DMS 273 treated with DMSO at 0.1 percent for 48 hours (cell line): Measurements from ENCODE around the gene UNC13B.
"Not testable (repeated sequence)": the region's sequence is repeated elsewhere in the genome, so short reads cannot be mapped to it uniquely, and the experiment has no call there.

Source experiments
- DNase-seq: peaks from one replicate; lab custom pipeline; 2025; lab: John Stamatoyannopoulos, UW

The UNC13B gene

DNA sequence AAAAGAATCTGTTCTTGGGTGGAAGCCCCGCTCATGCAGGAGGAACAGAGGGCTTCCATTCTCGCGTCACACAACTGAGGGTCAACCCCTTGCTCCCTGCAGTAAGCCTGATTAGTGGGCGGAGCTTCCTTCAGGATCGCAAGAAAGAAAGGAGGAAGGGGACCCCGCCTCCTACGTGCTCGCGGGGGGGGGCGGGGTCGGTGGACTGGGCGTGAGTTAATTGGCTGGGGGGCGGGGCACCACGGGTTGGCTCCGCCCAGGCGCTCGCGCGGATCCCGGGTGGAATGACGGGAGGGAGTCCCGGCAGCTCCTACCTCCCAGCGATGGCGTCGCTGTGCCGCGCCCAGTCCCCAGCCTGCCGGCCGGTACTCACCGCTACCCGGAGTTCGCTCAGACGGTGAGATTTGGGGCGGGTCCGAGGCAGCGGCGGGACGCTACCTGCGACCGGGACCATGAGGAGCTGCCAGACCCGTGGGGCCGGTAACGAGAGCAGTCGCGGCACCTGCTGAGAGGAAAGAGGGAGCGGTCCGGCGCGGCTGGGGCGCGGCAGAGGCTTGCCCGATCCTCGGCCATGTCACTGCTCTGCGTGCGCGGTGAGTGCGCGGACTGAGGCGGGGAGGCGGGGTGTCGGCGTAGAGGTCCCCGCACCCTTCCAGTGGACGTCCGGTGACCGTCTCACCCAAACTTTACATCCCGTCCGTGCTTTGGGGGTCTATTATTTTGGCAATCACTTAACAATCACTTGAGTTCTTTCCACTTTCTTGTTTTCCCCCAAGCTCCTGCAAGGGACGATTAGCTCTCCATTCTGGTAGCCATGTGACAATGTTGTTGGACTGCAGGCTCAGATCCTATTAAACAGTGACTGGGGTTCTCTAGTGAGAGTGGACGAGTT is at the start of gene UNC13B:
Gene UNC13B (plus strand): TSS at position 297 of the 892 bp plus-strand sequence. CDS start 275 bp downstream, at position 572.
- DNase-seq: peak; percentile 78

DNA sequence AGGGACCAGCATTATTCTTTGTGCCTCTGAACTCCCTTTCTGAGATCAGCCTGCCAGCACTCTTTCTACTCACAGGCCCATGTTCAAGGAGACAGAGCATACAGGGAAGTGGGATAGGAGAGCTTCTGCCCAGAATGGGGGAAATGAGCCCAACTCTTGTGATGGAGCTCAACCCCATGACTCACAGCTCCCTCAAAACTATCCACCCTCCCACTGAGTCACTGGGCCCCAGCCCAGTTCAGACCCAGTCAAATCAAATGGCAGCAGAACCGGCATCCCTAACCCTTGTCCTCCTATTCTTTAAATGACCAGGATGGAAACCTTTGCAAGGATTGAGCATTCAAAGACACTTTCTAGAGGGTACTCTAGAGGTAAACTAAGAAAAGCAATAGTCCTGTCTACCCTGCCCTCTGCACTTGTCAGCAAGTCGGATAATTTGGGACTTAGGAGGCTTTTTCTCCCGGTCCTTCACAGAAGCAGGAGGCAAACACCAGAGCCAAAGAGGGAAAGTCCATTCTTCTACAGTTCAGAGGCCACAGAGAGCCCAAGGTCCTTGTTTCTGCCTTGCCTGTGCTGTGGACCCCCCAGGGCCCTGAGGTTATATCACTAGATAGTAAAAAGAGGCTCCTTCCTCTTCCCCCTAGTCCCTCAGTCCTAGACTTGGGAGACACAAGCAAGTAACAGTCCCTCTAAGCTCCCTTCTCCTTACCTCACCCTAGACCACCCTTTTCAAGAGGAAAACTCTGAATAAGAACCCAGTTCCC is 49.4 kb upstream of the UNC13B start:
- no peak for DNase-seq

DNA sequence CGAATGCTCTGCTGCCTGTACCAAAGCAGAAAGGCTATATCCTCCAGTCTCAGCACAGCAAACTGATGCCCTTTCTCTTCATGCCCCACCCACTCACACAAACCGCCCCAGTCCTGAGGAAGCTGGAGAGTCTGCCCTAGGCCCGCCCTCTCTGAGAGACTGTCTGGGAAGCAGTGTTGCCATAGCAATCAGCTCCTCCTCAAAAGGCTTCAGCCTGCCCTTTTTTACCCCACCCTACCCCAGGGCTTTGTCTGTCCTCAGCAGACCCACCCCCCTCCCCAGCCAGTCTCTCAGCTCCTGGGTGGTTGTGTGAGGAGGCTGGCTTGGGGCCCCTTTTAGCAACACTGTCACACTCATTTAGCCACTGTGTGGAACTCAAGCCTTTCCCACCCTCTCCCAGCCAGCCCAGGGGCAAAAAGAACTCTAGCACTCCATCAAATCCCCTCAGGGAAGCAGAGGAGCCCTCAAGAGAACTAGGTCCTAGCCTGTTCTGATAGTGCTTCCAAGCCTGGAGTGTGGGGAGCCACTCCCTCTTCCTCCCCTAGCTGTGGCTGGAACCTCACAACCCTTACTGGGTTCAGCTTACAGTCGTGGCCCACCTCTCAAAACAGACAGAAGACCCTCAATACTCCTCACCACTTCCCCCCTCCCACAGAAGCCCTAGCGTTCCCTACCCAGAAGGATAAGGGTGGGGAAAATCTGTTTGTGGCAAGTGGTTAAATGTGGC is 47.5 kb upstream of the UNC13B start:
- peak; percentile 74 for DNase-seq

DNA sequence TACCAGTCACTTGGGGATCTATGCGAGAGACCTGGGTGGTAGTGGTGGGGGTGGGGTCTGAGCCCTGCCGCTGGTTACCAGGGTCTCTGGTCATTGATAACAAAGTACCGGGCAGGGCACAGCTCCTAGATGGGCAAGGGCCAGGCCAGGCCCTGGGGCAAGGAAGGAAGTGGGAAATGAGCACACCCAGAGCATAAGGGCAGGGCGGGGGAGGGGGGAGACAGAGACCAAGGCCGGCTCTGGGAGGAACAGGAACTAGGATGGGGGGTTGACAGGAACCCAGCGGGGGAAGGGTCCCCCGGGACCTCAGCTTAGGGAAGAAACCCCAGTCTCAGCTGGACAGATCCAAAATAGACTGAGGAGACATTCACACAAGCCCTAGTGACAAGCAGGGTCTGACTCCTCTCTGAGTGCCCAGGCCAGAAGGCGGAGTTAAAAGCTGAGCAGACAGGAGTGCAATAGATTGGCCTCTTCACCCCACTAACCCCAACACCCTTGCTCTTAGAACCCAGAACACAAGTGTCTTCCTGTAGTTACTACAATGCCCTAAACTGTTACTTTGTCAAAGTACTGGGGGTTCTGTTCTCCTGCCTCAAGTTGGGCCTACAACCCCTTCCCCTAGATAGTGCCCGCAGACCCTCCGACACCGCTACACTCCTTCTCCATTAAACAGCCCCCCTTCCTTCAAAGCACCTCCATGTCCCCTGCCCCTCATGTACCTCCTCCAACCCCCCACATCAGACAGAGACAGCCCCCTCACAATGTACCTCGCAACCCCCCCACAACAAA is 46.8 kb upstream of the UNC13B start:
- no peak for DNase-seq

DNA sequence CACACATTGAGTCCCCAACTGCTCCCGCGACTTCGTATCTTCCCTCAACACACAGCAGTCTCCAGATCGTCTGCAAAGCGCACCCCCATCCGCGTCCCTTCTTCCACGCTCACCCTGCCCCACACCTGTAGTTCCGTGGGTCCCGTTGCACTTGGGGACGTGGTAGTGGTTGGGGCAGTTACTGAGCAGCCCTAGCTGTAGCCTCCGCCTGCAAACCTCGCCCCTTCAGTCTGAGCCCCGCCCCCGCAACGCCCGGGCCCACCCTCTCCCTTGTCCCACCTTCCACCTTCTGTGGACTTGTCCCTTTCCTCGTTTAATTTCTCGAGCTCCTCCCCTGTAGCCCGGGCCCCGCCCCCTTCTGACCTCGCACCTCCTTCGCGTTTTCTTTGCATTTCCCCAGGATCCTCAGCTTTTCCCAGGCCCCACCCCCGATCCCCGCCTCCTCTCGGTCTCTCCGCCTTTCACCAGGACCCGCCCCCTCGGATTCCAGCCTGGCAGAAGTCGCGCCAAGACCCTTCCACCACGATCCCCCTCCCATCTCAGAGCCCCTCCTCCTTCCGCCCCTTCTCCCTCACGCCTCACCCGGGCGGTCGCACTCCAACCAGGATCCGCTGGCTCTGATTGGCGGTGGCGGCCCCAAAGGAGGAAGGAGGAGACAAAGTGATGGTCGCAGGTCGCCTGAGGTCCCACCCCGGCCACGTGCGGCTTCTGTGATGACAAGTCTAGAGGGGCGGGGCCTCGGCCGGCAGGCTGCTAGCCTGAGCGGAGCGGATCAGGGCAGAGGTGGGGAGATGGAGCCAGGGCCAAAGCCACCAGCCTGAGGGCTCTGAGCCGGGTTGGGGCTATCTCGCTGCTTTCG is 45.9 kb upstream of the UNC13B start, which contains the start of gene ATOSB:
Gene ATOSB (minus strand): TSS at position 183 of the 859 bp plus-strand sequence. CDS start 7,588 bp downstream, outside the sequence.
- peak; percentile 89 for DNase-seq

DNA sequence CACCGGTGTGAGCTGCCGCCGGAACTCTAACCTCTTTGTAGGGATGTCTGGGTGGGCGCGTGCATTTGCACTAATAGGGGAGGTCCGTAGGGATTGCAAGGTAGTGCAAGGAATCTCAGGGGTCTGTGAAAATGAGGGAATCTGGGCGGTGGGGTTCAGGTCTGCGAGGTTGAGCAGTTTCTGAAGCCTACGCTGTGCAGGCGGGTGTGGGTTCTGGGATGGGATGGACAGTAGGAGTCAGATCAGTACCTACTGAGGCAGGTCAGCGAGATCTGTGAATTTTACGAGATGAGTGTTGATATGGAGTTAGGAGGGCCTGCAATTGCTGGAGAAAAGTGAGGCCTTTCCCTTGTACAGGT is 45.3 kb upstream of the UNC13B start:
- DNase-seq: no peak

DNA sequence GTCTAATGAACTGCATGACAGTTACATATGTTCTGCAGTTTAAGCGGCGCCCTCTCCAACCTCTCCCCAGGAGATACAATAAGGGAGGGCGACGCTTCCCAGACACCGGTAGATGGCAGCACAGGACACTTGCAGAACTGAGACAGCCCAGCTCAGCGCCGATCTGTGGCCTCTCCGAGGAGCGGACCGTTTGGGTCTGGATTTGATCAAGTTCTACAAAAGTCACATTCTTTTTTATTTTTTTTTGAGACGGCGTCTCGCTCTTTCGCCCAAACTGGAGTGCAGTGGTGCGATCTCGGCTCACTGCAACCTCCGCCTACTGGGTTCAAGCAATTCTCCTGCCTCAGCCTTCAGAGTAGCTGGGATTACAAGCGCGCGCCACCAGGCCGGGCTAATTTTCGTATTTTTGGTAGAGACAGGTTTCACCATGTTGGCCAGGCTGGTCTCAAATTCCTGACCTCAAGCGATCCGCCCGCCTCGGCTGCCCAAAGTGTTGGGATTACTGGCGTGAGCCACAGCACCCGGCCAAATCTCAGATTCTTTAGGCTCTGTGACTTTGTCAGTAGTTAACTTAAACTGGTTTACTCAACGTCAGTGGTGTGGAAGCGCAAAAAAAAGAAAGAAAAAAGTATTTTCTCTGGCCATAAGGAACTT is 44.8 kb upstream of the UNC13B start:
- peak; percentile 73 for DNase-seq

DNA sequence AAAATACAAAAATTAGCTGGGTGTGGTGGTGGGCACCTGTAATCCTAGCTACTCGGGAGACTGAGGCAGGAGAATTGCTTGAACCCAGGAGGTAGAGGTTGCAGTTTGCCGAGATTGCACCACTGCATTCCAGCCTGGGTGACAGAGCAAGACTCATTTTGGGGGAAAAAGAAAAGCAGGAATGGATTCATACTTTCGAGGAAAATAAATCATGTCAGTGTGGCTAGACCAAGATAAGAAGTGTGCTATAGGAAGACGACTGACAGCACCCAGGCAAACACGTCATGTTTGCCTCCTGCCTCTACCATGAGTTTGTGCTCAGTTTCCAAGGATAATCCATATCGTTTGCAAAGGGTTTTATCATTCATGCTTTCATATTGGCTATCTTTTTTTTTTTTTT is 26.9 kb upstream of the UNC13B start:
- DNase-seq: no peak

DNA sequence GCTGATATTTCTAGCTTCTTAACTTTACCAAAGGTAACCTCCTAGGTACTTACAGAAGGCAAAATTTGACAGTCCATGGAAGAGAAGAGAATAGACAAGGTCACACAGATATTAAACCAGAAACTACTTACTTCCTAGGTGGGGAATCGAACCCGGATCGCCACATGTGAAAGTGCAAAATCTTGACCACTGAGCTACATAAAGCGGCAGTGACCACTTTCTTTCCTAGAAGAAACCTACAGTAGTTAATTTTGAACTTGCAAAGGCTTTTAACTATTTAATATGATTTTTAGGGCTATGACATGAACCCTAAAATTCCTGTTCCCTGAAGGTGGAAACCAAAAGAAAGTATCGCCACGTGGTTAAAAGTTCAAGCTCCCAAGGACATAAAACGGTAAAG is 25.8 kb upstream of the UNC13B start:
- DNase-seq: no peak

DNA sequence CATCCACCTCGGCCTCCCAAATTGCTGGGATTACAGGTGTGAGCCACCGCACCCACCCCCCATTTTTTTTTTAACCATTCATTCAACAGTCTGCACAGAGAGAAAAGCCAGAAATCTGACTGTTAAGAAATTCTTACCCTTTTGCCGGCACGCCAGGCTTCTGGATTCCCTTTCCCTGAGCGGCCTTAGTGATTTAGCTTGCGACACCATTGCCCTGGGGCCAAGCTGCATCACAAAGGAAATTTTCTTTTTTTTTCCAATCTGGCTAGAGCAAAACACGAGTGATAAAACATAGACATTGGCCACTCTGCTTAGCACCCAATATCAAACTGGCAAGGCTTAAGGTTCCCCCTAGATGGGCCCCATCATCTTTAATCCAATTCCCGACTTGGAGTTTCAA is 24.9 kb upstream of the UNC13B start:
- no peak for DNase-seq

DNA sequence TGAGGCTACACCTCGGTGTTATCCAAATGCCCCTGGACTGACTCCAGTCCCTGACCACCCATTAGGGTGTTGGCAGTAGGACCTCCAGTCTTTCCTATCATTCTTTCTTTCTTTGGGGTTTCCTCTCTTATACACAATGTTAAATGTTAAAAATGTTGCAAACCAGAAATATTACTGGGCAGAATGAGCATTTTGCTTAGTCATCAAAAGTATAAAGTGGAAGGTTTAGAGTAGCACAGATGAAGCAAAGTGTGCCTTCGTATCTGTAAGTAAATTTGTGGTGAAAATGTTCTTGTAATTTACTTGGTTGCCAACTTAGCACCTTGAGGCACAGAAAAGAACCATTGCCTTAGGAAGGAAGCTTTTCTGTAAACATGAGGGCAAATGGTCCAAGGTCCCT is 21.7 kb upstream of the UNC13B start:
- no peak for DNase-seq

DNA sequence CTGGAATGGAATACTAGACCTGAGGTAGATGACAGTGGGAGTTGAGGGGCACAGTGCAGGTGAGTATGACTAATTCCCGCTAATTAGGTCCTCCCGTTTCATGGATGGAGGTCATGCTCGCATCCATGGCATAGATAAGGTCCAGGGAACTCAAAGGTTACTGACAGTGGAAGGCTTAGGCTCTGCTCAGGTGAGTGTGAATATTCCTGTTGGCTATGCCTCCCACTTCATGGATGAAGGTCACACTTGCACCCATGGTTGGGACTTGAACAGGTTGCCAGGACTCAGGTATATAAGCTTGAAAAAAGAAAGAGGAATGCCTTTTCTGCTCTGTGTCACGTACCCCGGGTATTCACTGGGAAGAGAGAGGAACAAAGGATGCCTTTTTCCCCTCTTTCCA is 19.8 kb upstream of the UNC13B start:
- DNase-seq: no peak

DNA sequence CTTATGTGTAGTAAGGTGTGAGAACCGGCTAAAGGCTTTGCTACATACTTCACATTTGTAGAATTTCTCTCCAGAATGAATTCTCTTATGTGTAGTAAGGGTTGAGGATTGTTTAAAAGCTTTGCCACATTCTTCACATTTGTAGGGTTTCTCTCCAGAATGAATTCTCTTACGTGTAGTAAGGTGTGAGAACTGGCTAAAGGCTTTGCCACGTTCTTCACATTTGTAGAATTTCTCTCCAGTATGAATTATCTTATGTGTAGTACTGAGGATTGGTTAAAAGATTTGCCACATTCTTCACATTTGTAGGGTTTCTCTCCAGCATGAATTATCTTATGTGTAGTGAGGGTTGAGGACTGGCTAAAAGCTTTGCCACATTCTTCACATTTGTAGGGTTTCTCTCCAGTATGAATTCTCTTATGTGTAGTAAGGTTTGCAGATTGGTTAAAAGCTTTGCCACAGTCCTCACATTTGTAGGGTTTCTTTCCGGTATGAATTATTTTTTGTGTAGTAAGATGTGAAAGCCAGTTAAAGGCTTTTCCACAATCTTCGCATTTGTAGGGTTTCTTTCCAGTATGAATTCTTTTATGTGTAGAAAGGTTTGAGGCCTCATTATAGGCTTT is 13.8 kb upstream of the UNC13B start:
- DNase-seq: not testable (repeated sequence)

DNA sequence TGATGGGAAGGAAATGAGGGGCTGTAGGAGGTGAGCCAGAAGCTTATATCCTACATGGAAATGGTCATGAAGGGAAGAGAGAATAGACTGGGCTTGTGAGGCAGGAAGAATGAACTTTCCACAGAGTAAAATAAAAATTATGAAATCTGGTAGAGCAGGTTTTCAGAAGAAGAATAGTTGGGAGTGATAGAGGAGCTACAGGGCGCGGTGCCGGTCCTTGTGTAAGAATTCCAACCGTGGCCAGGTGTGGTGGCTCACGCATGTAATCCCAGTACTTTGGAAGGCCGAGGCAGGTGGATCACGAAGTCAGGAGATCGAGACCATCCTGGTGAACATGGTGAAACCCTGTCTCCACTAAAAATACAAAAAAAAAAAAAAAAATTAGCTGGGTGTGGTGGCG is 8.9 kb upstream of the UNC13B start:
- DNase-seq: no peak

DNA sequence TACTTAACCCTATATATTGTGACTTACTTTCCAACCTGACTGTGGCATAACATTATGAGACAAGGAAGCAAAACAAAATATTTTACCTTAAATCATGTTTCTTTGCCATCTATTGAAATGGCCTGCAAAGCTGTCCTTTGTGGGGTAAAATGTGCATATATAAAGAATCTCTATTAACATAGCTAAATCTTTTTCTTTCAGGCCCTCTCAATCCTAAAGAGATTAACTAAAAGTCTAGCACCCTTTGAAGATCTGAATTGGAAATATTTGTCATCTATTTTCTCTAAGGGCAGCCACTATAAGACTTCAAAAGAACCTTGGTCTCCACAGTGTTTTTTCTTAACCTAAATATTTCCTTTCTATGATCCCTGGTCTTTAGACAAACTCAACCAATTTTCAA is 5.0 kb upstream of the UNC13B start:
- no peak for DNase-seq

DNA sequence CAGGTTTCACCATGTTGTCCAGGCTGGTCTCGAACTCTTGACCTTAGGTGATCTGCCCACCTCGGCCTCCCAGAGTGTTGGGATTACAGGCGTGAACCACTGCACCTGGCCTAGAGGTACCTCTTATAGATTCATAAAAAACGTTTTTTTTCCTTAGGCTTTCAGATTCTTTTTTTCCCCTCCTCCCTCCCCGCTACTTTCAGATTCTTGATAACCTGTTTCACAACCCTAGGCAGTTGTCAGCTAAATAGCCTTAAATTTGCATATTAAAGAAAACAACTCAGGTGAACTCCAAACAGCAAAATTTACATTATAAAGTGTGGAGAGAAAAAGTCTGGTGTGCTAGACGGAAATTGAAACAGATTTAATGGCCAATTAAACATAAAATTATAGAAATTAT is 4.0 kb upstream of the UNC13B start:
- not testable (repeated sequence) for DNase-seq

DNA sequence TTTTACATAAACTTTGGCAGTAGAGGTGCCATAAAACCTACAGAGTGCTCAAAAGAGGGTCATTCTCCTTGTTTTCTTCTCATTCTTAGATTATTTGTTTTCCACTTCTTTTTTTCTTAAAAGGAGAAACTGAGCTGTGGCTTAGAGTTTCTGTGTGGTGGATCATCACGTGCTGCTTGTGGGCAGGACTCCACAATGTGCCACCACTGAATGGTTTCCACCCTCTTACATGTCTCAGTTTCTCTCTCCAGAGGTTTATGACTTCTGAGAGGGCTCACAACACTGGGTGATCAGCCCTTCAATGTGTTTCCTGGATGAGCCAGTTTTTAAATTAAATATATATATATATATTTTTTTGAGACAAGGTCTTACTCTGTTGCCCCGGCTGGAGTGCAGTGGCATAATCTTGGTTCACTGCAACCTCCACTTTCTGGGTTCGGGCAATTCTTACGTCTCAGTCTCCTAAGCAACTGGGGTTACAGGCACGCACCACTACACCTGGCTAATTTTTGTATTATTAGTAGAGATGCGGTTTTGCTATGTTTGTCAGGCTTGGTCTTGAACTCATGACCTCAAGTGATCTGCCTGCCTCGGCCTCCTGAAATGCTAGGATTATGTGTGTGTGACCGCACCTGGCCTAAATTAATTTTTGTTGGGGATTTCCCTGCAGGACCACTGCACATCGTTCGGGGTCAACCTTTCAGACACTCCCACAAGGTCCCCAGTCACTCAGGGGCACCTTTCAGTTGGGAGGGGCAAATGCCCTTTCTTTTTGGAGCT is 3.1 kb upstream of the UNC13B start:
- no peak for DNase-seq

DNA sequence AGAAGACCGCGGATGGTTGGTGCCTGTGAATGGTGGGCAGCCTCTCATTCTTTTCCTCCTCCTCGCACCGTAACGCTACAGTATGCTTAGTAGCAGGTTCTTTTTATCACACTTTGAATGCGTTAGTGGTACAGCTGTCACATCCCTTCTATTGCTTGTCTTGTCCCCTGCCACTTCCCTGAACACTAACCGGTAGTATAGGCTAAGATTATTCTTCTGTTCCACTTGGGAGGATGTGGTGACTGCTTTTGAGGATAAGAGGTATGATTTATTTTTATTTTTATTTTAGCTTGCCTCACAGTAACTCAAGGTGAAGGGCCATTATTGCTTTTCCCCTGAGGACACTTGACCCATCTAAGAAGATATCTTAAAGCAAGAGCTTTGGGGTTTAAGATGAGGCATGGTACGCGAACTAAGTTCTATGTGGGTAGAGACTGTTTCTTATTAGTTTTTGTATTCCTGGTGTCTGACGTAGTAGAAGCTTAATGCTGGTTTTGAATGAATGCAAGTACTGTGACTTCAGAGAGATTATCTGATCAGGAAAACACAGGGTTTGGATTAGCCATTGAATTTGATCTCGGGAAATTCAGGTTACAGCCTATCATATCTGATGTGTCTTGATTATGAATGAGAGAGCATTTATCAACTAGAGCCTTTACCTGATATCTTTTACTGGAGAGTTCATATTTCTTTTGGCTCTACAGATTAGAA is 951 bp downstream of the UNC13B start:
- DNase-seq: no peak
